ENCODE results near the gene ADORA1.

The ADORA1 gene

DNA sequence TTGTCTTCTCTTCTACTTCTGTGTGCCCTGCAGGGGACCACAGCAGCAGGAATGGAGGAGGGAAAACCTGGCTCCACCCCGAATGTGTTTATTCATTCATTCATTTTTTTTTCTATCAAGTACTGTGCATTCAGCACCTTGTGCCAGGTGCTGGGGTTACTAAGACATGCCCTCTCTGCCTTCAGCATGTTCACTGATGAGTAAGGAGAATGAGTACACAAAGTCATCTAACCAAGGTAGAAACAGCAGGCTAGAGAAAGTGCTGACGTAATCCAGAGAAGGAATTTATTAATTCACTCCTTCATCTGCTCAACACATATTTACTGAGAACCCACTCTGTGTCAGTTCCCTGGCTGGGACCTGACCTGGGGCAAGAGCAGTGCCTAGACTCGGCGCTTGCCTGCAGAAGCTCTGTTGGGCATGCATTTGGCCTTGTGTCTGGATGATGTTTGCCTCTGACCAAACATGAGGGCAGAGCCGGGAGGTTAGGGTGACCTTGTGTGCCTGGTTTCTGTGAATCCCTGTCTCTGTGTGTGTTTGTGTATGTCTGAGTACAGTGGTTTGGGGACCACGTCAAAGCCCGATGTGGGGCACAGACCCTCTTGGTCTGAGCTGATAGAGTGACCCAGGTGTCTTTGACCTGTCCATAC is 38.4 kb upstream of the ADORA1 start:
- no peak overlapping the region for H3K4me3 ChIP-seq (ENCODE audit: low read depth, low read length)
- no peak for TF ChIP-seq CTCF (IDR thresholded peaks at IDR 0.05; ENCODE audit: low read depth, low read length)

DNA sequence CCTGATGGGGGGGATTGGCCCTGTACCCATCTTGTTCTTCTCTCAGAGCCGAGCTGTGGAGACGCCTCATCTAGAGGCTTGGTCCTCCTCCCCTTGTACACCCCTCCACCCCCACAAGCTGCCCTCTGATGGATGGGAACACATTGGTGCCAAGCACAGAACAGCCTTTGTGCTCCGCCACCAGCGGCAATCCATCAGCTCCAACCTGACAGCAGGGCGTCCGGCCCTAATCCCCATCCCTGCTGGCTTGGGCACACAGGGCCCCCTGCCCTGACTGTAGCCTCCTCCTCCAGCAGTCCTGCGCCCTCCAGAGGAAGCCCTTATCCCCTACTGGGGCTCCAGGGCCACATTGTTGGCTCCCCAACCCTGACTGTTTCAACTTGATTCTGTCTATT is 37.9 kb upstream of the ADORA1 start:
- H3K4me3 ChIP-seq (ENCODE audit: low read depth, low read length), result no peak overlapping the region
- TF ChIP-seq CTCF (IDR thresholded peaks at IDR 0.05; ENCODE audit: low read depth, low read length), result no peak

- no peak overlapping the region for H3K4me3 ChIP-seq (ENCODE audit: low read depth, low read length)
- no peak for TF ChIP-seq CTCF (IDR thresholded peaks at IDR 0.05; ENCODE audit: low read depth, low read length)
Measured at GRCh38 chr1:203090421-203091198, 36.9 kb upstream of the ADORA1 start.

- no peak for TF ChIP-seq CTCF (IDR thresholded peaks at IDR 0.05; ENCODE audit: low read depth, low read length)
- no peak overlapping the region for H3K4me3 ChIP-seq (ENCODE audit: low read depth, low read length)
Measured at GRCh38 chr1:203091199-203091477, 36.4 kb upstream of the ADORA1 start.

- TF ChIP-seq CTCF (IDR thresholded peaks at IDR 0.05; ENCODE audit: low read depth, low read length), result no peak
- H3K4me3 ChIP-seq (ENCODE audit: low read depth, low read length), result no peak overlapping the region
Measured at GRCh38 chr1:203091761-203092330, 35.7 kb upstream of the ADORA1 start.

DNA sequence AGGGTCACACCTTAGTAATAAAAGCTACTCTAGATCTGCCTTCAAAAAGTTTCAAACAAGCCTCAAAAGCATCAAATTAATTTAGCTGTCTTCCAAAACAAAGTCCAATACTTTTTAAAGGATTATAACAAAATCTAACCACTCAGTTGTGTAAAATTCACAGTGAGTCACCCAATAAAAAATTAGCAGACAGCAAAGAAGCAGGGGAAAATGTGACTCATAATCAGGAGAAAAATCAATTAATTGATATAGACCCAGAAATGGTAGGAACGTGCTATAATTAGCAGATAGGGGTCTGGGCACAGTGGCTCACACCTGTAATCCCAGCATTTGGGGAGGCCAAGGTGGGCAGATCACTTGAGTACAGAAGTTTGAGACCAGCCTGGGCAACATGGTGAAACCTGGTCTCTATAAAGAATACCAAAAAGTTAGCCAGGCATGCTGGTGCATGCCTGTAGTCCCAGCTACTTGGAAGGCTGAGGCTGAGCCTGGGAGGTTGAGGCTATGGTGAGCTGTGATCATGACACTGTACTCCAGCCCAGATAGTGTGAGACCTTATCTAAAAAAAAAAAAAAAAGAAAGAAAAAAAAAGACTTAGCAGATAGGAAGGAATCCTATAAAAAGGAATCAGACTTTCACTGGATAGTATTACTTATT is 33.6 kb upstream of the ADORA1 start:
- TF ChIP-seq CTCF (IDR thresholded peaks at IDR 0.05; ENCODE audit: low read depth, low read length), result no peak
- H3K4me3 ChIP-seq (ENCODE audit: low read depth, low read length), result no peak overlapping the region
